Brain microvascular endothelial cell (primary cell): ENCODE data around the gene YJU2.

Source experiments
- DNase-seq: peaks from one replicate; pipeline ENCODE4 v3.0.0-alpha.2; 2020
- H3K27ac ChIP-seq: fragments of 250-450 bp; sonication (Bioruptor Pico); 2 replicates; pipeline ENCODE4 v1.5.1; 2020; ENCODE audit warnings: mild to moderate bottlenecking, moderate library complexity
- H3K27me3 ChIP-seq: fragments of 250-450 bp; sonication (Bioruptor Pico); replicated peaks from 2 replicates; pipeline ENCODE4 v1.5.1; 2020; ENCODE audit warnings: mild to moderate bottlenecking
- H3K36me3 ChIP-seq: fragments of 250-450 bp; sonication (Bioruptor Pico); replicated peaks from 2 replicates; pipeline ENCODE4 v1.5.1; 2020; ENCODE audit warnings: mild to moderate bottlenecking
- H3K4me3 ChIP-seq: 2 replicates; pipeline ENCODE4 v1.5.1; 2011; ENCODE audit warnings: low read depth, mild to moderate bottlenecking, control low read depth, low read length, moderate library complexity
- in situ Hi-C: cut with HindIII; loops from 2 replicates; pipeline ENCODE4 v1.10.0; 2017; ENCODE audit warnings: low sequenced_read_pairs, low pct_ligation_motif_present
- TF ChIP-seq, protein P1 (sequence below): IDR thresholded peaks from 2 replicates; pipeline ENCODE4 v1.5.1; 2011; ENCODE audit warnings: low read depth, mild to moderate bottlenecking, moderate library complexity, low read length, control low read depth, inconsistent platforms; ENCODE audit errors: missing control alignments

Gene YJU2

DNA sequence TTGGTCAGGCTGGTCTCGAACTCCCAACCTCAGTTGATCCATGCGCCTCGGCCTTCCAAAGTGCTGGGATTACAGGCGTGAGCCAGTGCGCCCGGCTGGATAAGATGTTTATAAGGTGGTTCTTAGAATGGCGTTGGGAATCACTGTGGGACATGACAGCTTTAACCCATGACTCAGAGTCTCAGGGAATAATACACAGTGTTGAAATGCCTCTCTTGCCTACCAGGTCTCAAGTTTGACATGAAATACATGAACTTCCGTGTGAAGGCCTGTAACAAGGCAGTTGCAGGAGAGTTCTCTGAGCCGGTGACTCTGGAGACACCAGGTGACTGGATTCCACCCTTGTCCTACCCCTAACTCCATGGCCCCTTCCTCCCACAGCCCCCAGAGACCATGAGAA is 70.1 kb downstream of the YJU2 start:
- TF ChIP-seq, protein P1, sequence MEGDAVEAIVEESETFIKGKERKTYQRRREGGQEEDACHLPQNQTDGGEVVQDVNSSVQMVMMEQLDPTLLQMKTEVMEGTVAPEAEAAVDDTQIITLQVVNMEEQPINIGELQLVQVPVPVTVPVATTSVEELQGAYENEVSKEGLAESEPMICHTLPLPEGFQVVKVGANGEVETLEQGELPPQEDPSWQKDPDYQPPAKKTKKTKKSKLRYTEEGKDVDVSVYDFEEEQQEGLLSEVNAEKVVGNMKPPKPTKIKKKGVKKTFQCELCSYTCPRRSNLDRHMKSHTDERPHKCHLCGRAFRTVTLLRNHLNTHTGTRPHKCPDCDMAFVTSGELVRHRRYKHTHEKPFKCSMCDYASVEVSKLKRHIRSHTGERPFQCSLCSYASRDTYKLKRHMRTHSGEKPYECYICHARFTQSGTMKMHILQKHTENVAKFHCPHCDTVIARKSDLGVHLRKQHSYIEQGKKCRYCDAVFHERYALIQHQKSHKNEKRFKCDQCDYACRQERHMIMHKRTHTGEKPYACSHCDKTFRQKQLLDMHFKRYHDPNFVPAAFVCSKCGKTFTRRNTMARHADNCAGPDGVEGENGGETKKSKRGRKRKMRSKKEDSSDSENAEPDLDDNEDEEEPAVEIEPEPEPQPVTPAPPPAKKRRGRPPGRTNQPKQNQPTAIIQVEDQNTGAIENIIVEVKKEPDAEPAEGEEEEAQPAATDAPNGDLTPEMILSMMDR: no peak
- Histone ChIP-seq H3K27ac (no peak overlapping the region), H3K36me3 (peaks cover 5% of the 10 kb centered on the region), H3K4me3 (no peak overlapping the region), H3K27me3 (no peaks in the 10 kb centered on the region)
- in situ Hi-C loops: no loop called here
- DNase-seq: no peak

DNA sequence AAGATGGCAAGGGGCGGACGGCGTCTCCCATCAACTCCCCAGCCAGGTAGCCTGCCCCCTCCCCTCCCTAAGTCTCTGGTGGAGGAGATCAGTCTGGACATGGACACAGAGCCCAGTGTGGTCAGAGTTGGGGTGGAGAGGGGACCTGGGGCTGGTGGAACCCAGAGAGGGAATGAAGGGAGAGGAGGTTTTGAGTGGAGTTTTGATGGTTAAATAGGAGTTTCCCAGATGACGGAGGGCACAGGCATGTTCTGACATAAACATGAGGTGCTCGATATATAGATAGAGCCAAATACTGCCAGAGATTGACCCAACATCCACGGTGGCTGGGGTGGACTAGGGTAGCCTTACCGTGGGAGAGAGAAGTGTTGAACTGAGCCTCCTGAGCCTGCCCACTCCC is 71.6 kb downstream of the YJU2 start:
- TF ChIP-seq, protein P1: no peak
- DNase-seq: no peak
- Histone ChIP-seq H3K27ac (no peak overlapping the region), H3K36me3 (peaks cover 4% of the 10 kb centered on the region), H3K4me3 (no peak overlapping the region), H3K27me3 (no peaks in the 10 kb centered on the region)
- in situ Hi-C loops: no loop called here
